ENCODE results near the gene SLC25A19. TPM values are rescaled to one million over a fixed set of nuclear protein-coding genes. Genes with fewer than 3 reads are reported as not detected.

The SLC25A19 gene
- total RNA-seq, 5 donors from 2014 or later (not counting 1 experiment from before 2014, with no cell fraction given): 12.4 to 30.1 (median 25.9) TPM

DNA sequence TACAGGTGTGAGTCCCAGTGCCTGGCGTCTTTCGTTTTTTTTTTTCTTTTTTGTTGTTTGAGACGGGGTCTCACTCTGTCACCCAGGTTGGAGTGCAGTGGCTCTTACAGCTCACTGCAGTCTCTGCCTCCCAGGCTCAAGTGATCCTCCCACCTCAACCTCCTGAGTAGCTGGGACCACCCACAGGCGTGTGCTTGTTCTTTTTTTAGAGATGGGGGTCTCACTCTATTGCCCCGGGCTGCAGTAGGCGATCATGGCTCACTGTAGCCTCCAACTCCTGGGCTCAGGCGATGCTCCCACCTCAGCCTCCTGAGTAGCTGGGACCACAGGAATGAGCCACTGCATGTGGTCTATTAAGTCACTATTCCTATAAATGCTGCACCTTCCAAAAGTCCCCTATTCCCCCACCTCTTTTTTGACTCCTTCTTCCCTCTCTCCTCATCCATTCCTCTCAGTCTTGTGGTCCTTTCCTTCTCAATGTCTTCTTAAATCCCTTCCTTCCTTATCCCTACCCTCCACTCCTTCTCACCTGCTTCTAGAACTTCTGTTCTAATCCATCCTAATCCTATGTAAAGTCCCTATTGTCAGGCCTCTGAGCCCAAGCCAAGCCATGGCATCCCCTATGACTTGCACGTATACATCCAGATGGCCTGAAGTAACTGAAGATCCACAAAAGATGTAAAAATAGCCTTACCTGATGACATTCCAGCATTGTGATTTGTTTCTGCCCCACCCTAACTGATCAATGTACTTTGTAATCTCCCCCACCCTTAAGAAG is 37.0 kb downstream of the SLC25A19 start:
- Histone ChIP-seq H3K9me3 (no peaks in the 10 kb centered on the region), H3K27me3 (replicated peaks in 1 of 2; ENCODE audit: control insufficient read depth in 2 of 2, extremely low read depth in 1 of 2, insufficient read depth in 2 of 2, low read length in 1 of 2) (no peaks in the 10 kb centered on the region), H3K4me1 (ENCODE audit: control insufficient read depth in 1 of 2, extremely low read depth in 1 of 2, insufficient read depth in 2 of 2, low read length in 2 of 2) (peaks cover 0 to 24% of the 10 kb centered on the region in 2 experiments), H3K36me3 (ENCODE audit: control insufficient read depth in 2 of 2, extremely low read depth in 1 of 2, insufficient read depth in 1 of 2, low read length in 1 of 2) (peaks cover 0 to 5% of the 10 kb centered on the region in 2 donors), H3K27ac (ENCODE audit: low read length) (no peak overlapping the region), H3K4me3 (ENCODE audit: control insufficient read depth in 1 of 2, extremely low read depth in 1 of 2, low read length in 1 of 2) (no peak overlapping the region)
- Mint-ChIP-seq H3K4me3 (peak overlapping the region in 1 of 3 donors; percentile 61), H3K4me1 (peaks cover 71 to 80% (median 75%) of the 10 kb centered on the region in 3 donors), H3K27me3 (no peaks in the 10 kb centered on the region), H3K36me3 (no peaks in the 10 kb centered on the region), H3K9me3 (no peaks in the 10 kb centered on the region), H3K27ac (peak overlapping the region; percentile 17 to 77)
- DNase-seq (no peak), ATAC-seq (replicated peaks in 1 of 4) (no peak)
- CTCF ChIA-PET: no interaction called here
- WGBS (ENCODE audit: insufficient coverage): 85% methylated on average over 5 of the region's 8 CpGs
- POLR2A ChIA-PET: interaction anchor here in 1 of 2 donors (0.7 kb wide), 1 partner anchor 56 kb away, joined by 3 read pairs; no protein-coding TSS in a partner anchor

DNA sequence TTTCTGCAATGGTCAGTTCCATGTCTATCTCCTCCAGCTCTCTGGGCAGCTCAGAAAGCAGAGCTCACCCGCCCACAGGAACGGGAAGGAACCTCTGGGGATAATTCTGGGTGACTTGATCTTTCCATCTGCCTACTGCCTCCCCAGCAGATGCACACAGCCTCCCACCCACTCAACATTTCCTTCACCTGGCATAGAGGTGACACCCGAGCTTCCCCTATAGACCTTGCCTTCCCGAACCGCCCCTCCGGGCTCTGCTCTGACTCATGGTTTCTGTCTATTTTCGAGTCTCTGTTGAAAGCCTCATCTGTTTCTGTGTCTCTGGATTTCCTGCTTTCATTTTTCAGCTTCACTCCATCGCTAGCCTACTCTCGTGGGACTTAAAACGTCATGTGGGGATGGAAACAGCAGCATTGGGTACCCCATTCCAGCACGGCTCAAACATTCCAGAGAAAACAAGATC is 39.2 kb downstream of the SLC25A19 start:
- H3K27me3 ChIP-seq (replicated peaks in 1 of 2; ENCODE audit: control insufficient read depth in 2 of 2, extremely low read depth in 1 of 2, insufficient read depth in 2 of 2, low read length in 1 of 2): no peaks in the 10 kb centered on the region
- Mint-ChIP-seq H3K36me3 (peaks cover 10% of the 10 kb centered on the region), H3K4me3 (peak overlapping the region; percentile 66 to 73 (median 73)), H3K27me3 (no peaks in the 10 kb centered on the region), H3K9me3 (no peaks in the 10 kb centered on the region), H3K27ac (peak overlapping the region; percentile 91 to 94), H3K4me1 (peaks cover 54 to 58% (median 57%) of the 10 kb centered on the region in 3 donors)
- H3K27ac ChIP-seq (ENCODE audit: low read length): peak overlapping the region; percentile 65
- ChIA-PET POLR2A (interaction anchor here in 1 of 2 donors (0.6 to 0.7 kb wide), 2 partner anchors 10 to 203 kb away, joined by 3 to 11 read pairs; no protein-coding TSS in a partner anchor), CTCF (interaction anchor here (0.6 to 1.4 kb wide), 7 partner anchors 10 to 192 kb away, joined by 3 to 8 read pairs (median 4); partner anchors contain the start of gene GGA3 (in 1 of the 2))
- ATAC-seq (replicated peaks in 1 of 4): peak; percentile 87 to 98 (median 96)
- peak overlapping the region in 1 of 2 donors; percentile 7 for H3K4me3 ChIP-seq (ENCODE audit: control insufficient read depth in 1 of 2, extremely low read depth in 1 of 2, low read length in 1 of 2)
- peaks cover 0 to 24% of the 10 kb centered on the region in 2 experiments for H3K4me1 ChIP-seq (ENCODE audit: control insufficient read depth in 1 of 2, extremely low read depth in 1 of 2, insufficient read depth in 2 of 2, low read length in 2 of 2)
- 3% methylated on average over 10 of the region's 11 CpGs for WGBS (ENCODE audit: insufficient coverage)
- H3K9me3 ChIP-seq: no peaks in the 10 kb centered on the region
- DNase-seq: peak in 18 of 35 experiments; percentile 20 to 65 (median 34)
- peaks cover 7 to 22% of the 10 kb centered on the region in 2 donors for H3K36me3 ChIP-seq (ENCODE audit: control insufficient read depth in 2 of 2, extremely low read depth in 1 of 2, insufficient read depth in 1 of 2, low read length in 1 of 2)

- H3K4me1 ChIP-seq (ENCODE audit: control insufficient read depth in 1 of 2, extremely low read depth in 1 of 2, insufficient read depth in 2 of 2, low read length in 2 of 2): peaks cover 0 to 26% of the 10 kb centered on the region in 2 experiments
- H3K4me1 Mint-ChIP-seq: peaks cover 51 to 55% (median 54%) of the 10 kb centered on the region in 3 donors
- H3K36me3 ChIP-seq (ENCODE audit: control insufficient read depth in 2 of 2, extremely low read depth in 1 of 2, insufficient read depth in 1 of 2, low read length in 1 of 2): peaks cover 7 to 26% of the 10 kb centered on the region in 2 donors
- H3K27ac ChIP-seq (ENCODE audit: low read length): peak overlapping the region; percentile 65
- peak overlapping the region; percentile 91 to 94 for H3K27ac Mint-ChIP-seq
- no peaks in the 10 kb centered on the region for H3K27me3 Mint-ChIP-seq
- DNase-seq (no peak), ATAC-seq (replicated peaks in 1 of 4) (no peak)
- no peaks in the 10 kb centered on the region for H3K27me3 ChIP-seq (replicated peaks in 1 of 2; ENCODE audit: control insufficient read depth in 2 of 2, extremely low read depth in 1 of 2, insufficient read depth in 2 of 2, low read length in 1 of 2)
- 61% methylated on average over 4 of the region's 4 CpGs for WGBS (ENCODE audit: insufficient coverage)
- POLR2A ChIA-PET: interaction anchor here (0.5 to 0.7 kb wide), 3 partner anchors 11 to 864 kb away, joined by 3 to 11 read pairs (median 5); no protein-coding TSS in a partner anchor
- H3K9me3 Mint-ChIP-seq: no peaks in the 10 kb centered on the region
- peaks cover 12% of the 10 kb centered on the region for H3K36me3 Mint-ChIP-seq
- CTCF ChIA-PET: interaction anchor here (0.6 to 1.4 kb wide), 6 partner anchors 10 to 161 kb away, joined by 3 to 8 read pairs (median 4); partner anchors contain the start of gene GGA3 (in 1 of the 2)
- peak overlapping the region; percentile 66 to 73 (median 73) for H3K4me3 Mint-ChIP-seq
- peak overlapping the region in 1 of 2 donors; percentile 7 for H3K4me3 ChIP-seq (ENCODE audit: control insufficient read depth in 1 of 2, extremely low read depth in 1 of 2, low read length in 1 of 2)
- no peaks in the 10 kb centered on the region for H3K9me3 ChIP-seq
Observed at GRCh38 chr17:75249564-75249963, 39.7 kb downstream of the SLC25A19 start.

DNA sequence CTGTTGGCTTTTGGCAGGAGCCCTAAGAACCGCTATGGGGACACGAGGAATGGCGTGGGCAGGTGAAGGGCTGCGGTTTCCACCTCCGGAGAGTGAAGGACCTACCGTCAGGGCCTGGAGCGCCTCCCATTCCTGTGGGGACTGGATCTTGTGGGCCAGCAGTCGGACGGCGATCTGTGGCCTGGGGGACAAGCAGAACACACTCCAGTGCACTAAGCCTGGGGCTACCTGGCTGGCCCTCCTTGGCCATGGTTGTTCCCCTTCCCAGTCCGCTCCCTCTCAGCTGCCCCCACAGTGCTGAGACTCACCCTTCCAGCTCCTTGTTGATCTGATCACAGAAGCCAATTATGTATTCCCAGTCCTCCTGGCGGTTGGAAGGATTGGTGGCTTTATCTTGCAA is 42.8 kb downstream of the SLC25A19 start:
- Histone ChIP-seq H3K9me3 (no peaks in the 10 kb centered on the region), H3K4me1 (ENCODE audit: control insufficient read depth in 1 of 2, extremely low read depth in 1 of 2, insufficient read depth in 2 of 2, low read length in 2 of 2) (peaks cover 0 to 52% of the 10 kb centered on the region in 2 experiments), H3K4me3 (ENCODE audit: control insufficient read depth in 1 of 2, extremely low read depth in 1 of 2, low read length in 1 of 2) (no peak overlapping the region), H3K27ac (ENCODE audit: low read length) (no peak overlapping the region), H3K27me3 (replicated peaks in 1 of 2; ENCODE audit: control insufficient read depth in 2 of 2, extremely low read depth in 1 of 2, insufficient read depth in 2 of 2, low read length in 1 of 2) (no peaks in the 10 kb centered on the region), H3K36me3 (ENCODE audit: control insufficient read depth in 2 of 2, extremely low read depth in 1 of 2, insufficient read depth in 1 of 2, low read length in 1 of 2) (peaks cover 11 to 55% of the 10 kb centered on the region in 2 donors)
- H3K9me3 Mint-ChIP-seq: no peaks in the 10 kb centered on the region
- no peak overlapping the region for H3K27ac Mint-ChIP-seq
- POLR2A ChIA-PET: interaction anchor here in 1 of 2 donors (0.7 kb wide), 2 partner anchors 37 to 177 kb away, joined by 3 to 4 read pairs; no protein-coding TSS in a partner anchor
- CTCF ChIA-PET: interaction anchor here (0.5 to 0.7 kb wide), 2 partner anchors 27 to 618 kb away, joined by 3 read pairs; no protein-coding TSS in a partner anchor
- no peak for DNase-seq
- no peak for ATAC-seq (replicated peaks in 1 of 4)
- no peaks in the 10 kb centered on the region for H3K27me3 Mint-ChIP-seq
- H3K4me3 Mint-ChIP-seq: no peak overlapping the region
- peaks cover 29% of the 10 kb centered on the region for H3K36me3 Mint-ChIP-seq
- WGBS (ENCODE audit: insufficient coverage): over 99% methylated on average over 9 of the region's 12 CpGs
- peaks cover 35 to 54% (median 47%) of the 10 kb centered on the region in 3 donors for H3K4me1 Mint-ChIP-seq

- Histone ChIP-seq H3K36me3 (ENCODE audit: control insufficient read depth in 2 of 2, extremely low read depth in 1 of 2, insufficient read depth in 1 of 2, low read length in 1 of 2) (peaks cover 11 to 69% of the 10 kb centered on the region in 2 donors), H3K9me3 (no peaks in the 10 kb centered on the region), H3K27me3 (replicated peaks in 1 of 2; ENCODE audit: control insufficient read depth in 2 of 2, extremely low read depth in 1 of 2, insufficient read depth in 2 of 2, low read length in 1 of 2) (no peaks in the 10 kb centered on the region), H3K4me3 (ENCODE audit: control insufficient read depth in 1 of 2, extremely low read depth in 1 of 2, low read length in 1 of 2) (no peak overlapping the region), H3K27ac (ENCODE audit: low read length) (no peak overlapping the region), H3K4me1 (ENCODE audit: control insufficient read depth in 1 of 2, extremely low read depth in 1 of 2, insufficient read depth in 2 of 2, low read length in 2 of 2) (peaks cover 0 to 52% of the 10 kb centered on the region in 2 experiments)
- DNase-seq (no peak), ATAC-seq (replicated peaks in 1 of 4) (no peak)
- ChIA-PET CTCF (no interaction called here), POLR2A (no interaction called here)
- Mint-ChIP-seq H3K4me3 (no peak overlapping the region), H3K36me3 (peaks cover 34% of the 10 kb centered on the region), H3K4me1 (peaks cover 30 to 46% (median 36%) of the 10 kb centered on the region in 3 donors), H3K27ac (peak overlapping the region in 1 of 2 donors; percentile 22), H3K9me3 (no peaks in the 10 kb centered on the region), H3K27me3 (no peaks in the 10 kb centered on the region)
- WGBS (ENCODE audit: insufficient coverage): 100% methylated on average over 3 of the region's 6 CpGs
Observed at GRCh38 chr17:75245011-75245410, 44.2 kb downstream of the SLC25A19 start.

DNA sequence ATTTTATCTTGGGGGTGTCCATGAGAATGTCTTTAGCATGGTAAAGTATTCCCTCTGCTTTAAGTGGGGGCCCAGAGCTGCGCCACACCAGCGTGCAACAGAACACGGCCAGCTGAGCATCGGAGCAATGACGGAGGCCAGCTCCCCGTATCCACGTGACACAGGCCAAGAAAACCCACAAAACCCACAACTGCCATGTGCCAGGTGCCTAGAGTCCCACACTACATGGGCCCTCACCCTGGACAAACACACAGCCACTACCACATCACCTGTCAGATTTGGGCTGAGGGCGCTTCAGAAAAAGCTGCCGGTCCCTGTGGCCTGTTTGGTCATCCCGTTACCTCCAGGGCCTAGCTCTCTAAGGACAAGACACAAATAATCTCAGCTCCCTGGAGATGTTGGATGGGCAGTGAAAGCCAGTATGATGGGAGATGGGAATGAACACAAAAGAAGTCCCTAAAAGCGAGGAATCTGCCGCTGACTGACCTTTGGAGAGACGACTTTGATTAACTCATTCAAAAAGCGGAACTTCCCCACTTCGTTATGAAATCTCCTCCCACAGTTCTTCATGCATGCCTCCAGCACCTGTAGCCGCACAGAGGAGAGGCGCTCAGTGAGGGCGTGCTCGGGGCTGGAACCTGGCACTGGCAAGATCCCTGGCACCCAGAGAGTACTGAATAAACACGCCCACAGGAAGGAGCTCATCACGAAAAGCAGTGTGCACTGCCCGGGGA is 44.9 kb downstream of the SLC25A19 start:
- peaks cover 23 to 39% (median 29%) of the 10 kb centered on the region in 3 donors for H3K4me1 Mint-ChIP-seq
- Histone ChIP-seq H3K9me3 (no peaks in the 10 kb centered on the region), H3K27me3 (replicated peaks in 1 of 2; ENCODE audit: control insufficient read depth in 2 of 2, extremely low read depth in 1 of 2, insufficient read depth in 2 of 2, low read length in 1 of 2) (no peaks in the 10 kb centered on the region), H3K36me3 (ENCODE audit: control insufficient read depth in 2 of 2, extremely low read depth in 1 of 2, insufficient read depth in 1 of 2, low read length in 1 of 2) (peaks cover 11 to 75% of the 10 kb centered on the region in 2 donors), H3K27ac (ENCODE audit: low read length) (no peak overlapping the region), H3K4me3 (ENCODE audit: control insufficient read depth in 1 of 2, extremely low read depth in 1 of 2, low read length in 1 of 2) (no peak overlapping the region), H3K4me1 (ENCODE audit: control insufficient read depth in 1 of 2, extremely low read depth in 1 of 2, insufficient read depth in 2 of 2, low read length in 2 of 2) (peaks cover 0 to 51% of the 10 kb centered on the region in 2 experiments)
- ATAC-seq (replicated peaks in 1 of 4) (no peak), DNase-seq (peak in 1 of 35 experiments; percentile 27)
- CTCF ChIA-PET: no interaction called here
- H3K27ac Mint-ChIP-seq: peak overlapping the region; percentile 49 to 68
- H3K9me3 Mint-ChIP-seq: no peaks in the 10 kb centered on the region
- H3K4me3 Mint-ChIP-seq: no peak overlapping the region
- peaks cover 34% of the 10 kb centered on the region for H3K36me3 Mint-ChIP-seq
- H3K27me3 Mint-ChIP-seq: no peaks in the 10 kb centered on the region
- WGBS (ENCODE audit: insufficient coverage): 60% methylated on average over 14 of the region's 22 CpGs
- POLR2A ChIA-PET: no interaction called here

Data from T-cell (primary cell).